HEK293 (cell line): ENCODE results near the gene ANAPC5.

ENCODE experiments used
- CTCF ChIA-PET: fragments of 350-600 bp; formaldehyde crosslinking; extraction: SDS; loops from one replicate; lab custom pipeline; 2021; ENCODE audit warnings: antibody characterized with exemption; lab: Yijun Ruan, JAX
- POLR2A ChIA-PET: fragments of 300-600 bp; formaldehyde crosslinking; extraction: SDS; loops from one replicate; lab custom pipeline; 2020; ENCODE audit warnings: antibody characterized with exemption, inconsistent platforms; lab: Yijun Ruan, JAX
- H3K27ac ChIP-seq: fragments of 200-500 bp; sonication (Bioruptor generic); 2 replicates; pipeline ENCODE4 v1.5.1; 2014; ENCODE audit warnings: low read depth, low read length, control low read depth, inconsistent platforms; ENCODE audit errors: extremely low read depth
- H3K36me3 ChIP-seq, 2 experiments: fragments of 200-500 bp in 1 of 2; sonication (Bioruptor generic) in 1 of 2; 1 replicate in 1 of 2; 2 replicates in 1 of 2; pipeline ENCODE4 v1.5.1; 2014 to 2017; ENCODE audit warnings: inconsistent platforms in 2 of 2, low read length in 2 of 2; ENCODE audit not compliant: control insufficient read depth in 2 of 2, insufficient read depth in 1 of 2
- H3K4me1 ChIP-seq: fragments of 200-500 bp; sonication (Bioruptor generic); 2 replicates; pipeline ENCODE4 v1.5.1; 2014; ENCODE audit warnings: mild to moderate bottlenecking, low read length, inconsistent platforms; ENCODE audit not compliant: control insufficient read depth, insufficient read depth
- H3K4me3 ChIP-seq: 2 replicates; pipeline ENCODE4 v1.5.1; 2011; ENCODE audit warnings: low read depth, mild to moderate bottlenecking, control low read depth, low read length, moderate library complexity
- H3K9me3 ChIP-seq: fragments of 200-500 bp; sonication (Bioruptor generic); 2 replicates; pipeline ENCODE4 v1.5.1; 2014; ENCODE audit warnings: low read depth, low read length, inconsistent platforms; ENCODE audit not compliant: control insufficient read depth, insufficient read depth
- KLF1 ChIP-seq: fragments of 450-650 bp; formaldehyde crosslinking; IDR thresholded peaks from 2 replicates; pipeline ENCODE4 v1.5.1; 2016; ENCODE audit warnings: missing biosample characterization, missing genetic modification characterization
- OVOL3 ChIP-seq: fragments of 450-650 bp; formaldehyde crosslinking; IDR thresholded peaks from 2 replicates; pipeline ENCODE4 v1.5.1; 2016; ENCODE audit warnings: missing biosample characterization, missing genetic modification characterization
- SP7 ChIP-seq: fragments of 450-650 bp; formaldehyde crosslinking; IDR thresholded peaks from 2 replicates; pipeline ENCODE4 v1.5.1; 2016; ENCODE audit warnings: missing biosample characterization, missing genetic modification characterization
- WT1 ChIP-seq: fragments of 450-650 bp; formaldehyde crosslinking; IDR thresholded peaks from 2 replicates; pipeline ENCODE4 v1.5.1; 2016; ENCODE audit warnings: missing biosample characterization, missing genetic modification characterization
- ZBTB17 ChIP-seq: fragments of 450-650 bp; formaldehyde crosslinking; IDR thresholded peaks from 2 replicates; pipeline ENCODE4 v1.5.1; 2016; ENCODE audit warnings: missing biosample characterization, missing genetic modification characterization
- ZBTB21 ChIP-seq: fragments of 450-650 bp; formaldehyde crosslinking; IDR thresholded peaks from 2 replicates; pipeline ENCODE4 v1.5.1; 2017; ENCODE audit warnings: missing biosample characterization, missing genetic modification characterization
- ZNF138 ChIP-seq: fragments of 450-650 bp; formaldehyde crosslinking; IDR thresholded peaks from 2 replicates; pipeline ENCODE4 v1.5.1; 2016; ENCODE audit warnings: missing biosample characterization, missing genetic modification characterization, borderline replicate concordance
- ZNF146 ChIP-seq: fragments of 450-650 bp; formaldehyde crosslinking; IDR thresholded peaks from 2 replicates; pipeline ENCODE4 v1.5.1; 2016; ENCODE audit warnings: missing biosample characterization, missing genetic modification characterization
- ZNF155 ChIP-seq: fragments of 450-650 bp; formaldehyde crosslinking; IDR thresholded peaks from 2 replicates; pipeline ENCODE4 v1.5.1; 2016; ENCODE audit warnings: missing biosample characterization, missing genetic modification characterization
- ZNF214 ChIP-seq: fragments of 450-650 bp; formaldehyde crosslinking; IDR thresholded peaks from 2 replicates; pipeline ENCODE4 v1.5.1; 2017; ENCODE audit warnings: missing biosample characterization, mild to moderate bottlenecking, missing genetic modification characterization, borderline replicate concordance
- ZNF548 ChIP-seq: fragments of 450-650 bp; formaldehyde crosslinking; IDR thresholded peaks from 2 replicates; pipeline ENCODE4 v1.5.1; 2016; ENCODE audit warnings: missing biosample characterization, missing genetic modification characterization
- ZNF558 ChIP-seq: fragments of 450-650 bp; formaldehyde crosslinking; IDR thresholded peaks from 2 replicates; pipeline ENCODE4 v1.5.1; 2016; ENCODE audit warnings: missing biosample characterization, missing genetic modification characterization
- ZNF624 ChIP-seq: fragments of 450-650 bp; formaldehyde crosslinking; IDR thresholded peaks from 2 replicates; pipeline ENCODE4 v1.5.1; 2017; ENCODE audit warnings: missing biosample characterization, missing genetic modification characterization
- ZNF701 ChIP-seq: fragments of 450-650 bp; formaldehyde crosslinking; IDR thresholded peaks from 2 replicates; pipeline ENCODE4 v1.5.1; 2016; ENCODE audit warnings: missing biosample characterization, missing genetic modification characterization
- TF ChIP-seq, protein P1 (sequence below): fragments of 450-650 bp; formaldehyde crosslinking; IDR thresholded peaks from 2 replicates; pipeline ENCODE4 v1.5.0; 2017; ENCODE audit warnings: missing biosample characterization, missing genetic modification characterization, borderline replicate concordance
- TF ChIP-seq, protein P2 (sequence below): fragments of 450-650 bp; formaldehyde crosslinking; IDR thresholded peaks from 2 replicates; pipeline ENCODE4 v1.5.1; 2017; ENCODE audit warnings: missing biosample characterization, missing genetic modification characterization
- TF ChIP-seq, protein P3 (sequence below): fragments of 450-650 bp; formaldehyde crosslinking; IDR thresholded peaks from 2 replicates; pipeline ENCODE4 v1.5.1; 2016; ENCODE audit warnings: missing biosample characterization, missing genetic modification characterization
- TF ChIP-seq, protein P4 (sequence below): fragments of 450-650 bp; formaldehyde crosslinking; IDR thresholded peaks from 2 replicates; pipeline ENCODE4 v1.5.1; 2017; ENCODE audit warnings: missing biosample characterization, missing genetic modification characterization
- TF ChIP-seq, protein P5 (sequence below): fragments of 450-650 bp; formaldehyde crosslinking; IDR thresholded peaks from 2 replicates; pipeline ENCODE4 v1.5.1; 2016; ENCODE audit warnings: missing biosample characterization, missing genetic modification characterization

ANAPC5 gene

DNA sequence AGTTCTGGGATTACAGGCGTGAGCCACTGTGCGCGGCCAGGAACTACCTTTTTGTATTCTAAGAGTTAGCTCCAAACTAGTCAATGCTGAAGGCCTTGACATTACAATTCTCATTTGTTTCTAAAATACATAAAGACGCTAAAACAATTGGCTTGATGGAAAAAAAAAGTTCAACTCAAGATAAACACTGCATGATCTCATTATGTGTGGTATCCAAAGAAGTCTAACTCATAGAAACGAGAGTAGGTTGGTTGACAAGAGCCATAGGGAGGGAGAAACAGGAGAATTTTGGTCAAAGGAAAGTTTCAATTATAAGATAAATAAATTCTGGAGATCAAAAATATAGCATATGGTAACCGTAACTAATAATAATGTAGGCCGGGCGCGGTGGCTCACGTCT, 27.7 kb upstream of the ANAPC5 start:
- Histone ChIP-seq H3K36me3 (no peaks in the 10 kb centered on the region), H3K4me1 (no peaks in the 10 kb centered on the region), H3K9me3 (no peaks in the 10 kb centered on the region), H3K27ac (no peak overlapping the region), H3K4me3 (no peak overlapping the region)
- TF ChIP-seq OVOL3 (tag by site-specific recombination): no peak
- no peak for TF ChIP-seq ZNF624
- TF ChIP-seq ZBTB21 (tag by site-specific recombination): no peak
- no peak for TF ChIP-seq ZBTB17 (tag by site-specific recombination)
- TF ChIP-seq ZNF146 (tag by site-specific recombination): no peak
- no peak for TF ChIP-seq ZNF558 (tag by site-specific recombination)
- TF ChIP-seq ZNF548 (tag by site-specific recombination): no peak
- TF ChIP-seq, protein P1, sequence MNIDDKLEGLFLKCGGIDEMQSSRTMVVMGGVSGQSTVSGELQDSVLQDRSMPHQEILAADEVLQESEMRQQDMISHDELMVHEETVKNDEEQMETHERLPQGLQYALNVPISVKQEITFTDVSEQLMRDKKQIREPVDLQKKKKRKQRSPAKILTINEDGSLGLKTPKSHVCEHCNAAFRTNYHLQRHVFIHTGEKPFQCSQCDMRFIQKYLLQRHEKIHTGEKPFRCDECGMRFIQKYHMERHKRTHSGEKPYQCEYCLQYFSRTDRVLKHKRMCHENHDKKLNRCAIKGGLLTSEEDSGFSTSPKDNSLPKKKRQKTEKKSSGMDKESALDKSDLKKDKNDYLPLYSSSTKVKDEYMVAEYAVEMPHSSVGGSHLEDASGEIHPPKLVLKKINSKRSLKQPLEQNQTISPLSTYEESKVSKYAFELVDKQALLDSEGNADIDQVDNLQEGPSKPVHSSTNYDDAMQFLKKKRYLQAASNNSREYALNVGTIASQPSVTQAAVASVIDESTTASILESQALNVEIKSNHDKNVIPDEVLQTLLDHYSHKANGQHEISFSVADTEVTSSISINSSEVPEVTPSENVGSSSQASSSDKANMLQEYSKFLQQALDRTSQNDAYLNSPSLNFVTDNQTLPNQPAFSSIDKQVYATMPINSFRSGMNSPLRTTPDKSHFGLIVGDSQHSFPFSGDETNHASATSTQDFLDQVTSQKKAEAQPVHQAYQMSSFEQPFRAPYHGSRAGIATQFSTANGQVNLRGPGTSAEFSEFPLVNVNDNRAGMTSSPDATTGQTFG (tag by site-specific recombination): no peak
- TF ChIP-seq ZNF138: no peak
- TF ChIP-seq, protein P2, sequence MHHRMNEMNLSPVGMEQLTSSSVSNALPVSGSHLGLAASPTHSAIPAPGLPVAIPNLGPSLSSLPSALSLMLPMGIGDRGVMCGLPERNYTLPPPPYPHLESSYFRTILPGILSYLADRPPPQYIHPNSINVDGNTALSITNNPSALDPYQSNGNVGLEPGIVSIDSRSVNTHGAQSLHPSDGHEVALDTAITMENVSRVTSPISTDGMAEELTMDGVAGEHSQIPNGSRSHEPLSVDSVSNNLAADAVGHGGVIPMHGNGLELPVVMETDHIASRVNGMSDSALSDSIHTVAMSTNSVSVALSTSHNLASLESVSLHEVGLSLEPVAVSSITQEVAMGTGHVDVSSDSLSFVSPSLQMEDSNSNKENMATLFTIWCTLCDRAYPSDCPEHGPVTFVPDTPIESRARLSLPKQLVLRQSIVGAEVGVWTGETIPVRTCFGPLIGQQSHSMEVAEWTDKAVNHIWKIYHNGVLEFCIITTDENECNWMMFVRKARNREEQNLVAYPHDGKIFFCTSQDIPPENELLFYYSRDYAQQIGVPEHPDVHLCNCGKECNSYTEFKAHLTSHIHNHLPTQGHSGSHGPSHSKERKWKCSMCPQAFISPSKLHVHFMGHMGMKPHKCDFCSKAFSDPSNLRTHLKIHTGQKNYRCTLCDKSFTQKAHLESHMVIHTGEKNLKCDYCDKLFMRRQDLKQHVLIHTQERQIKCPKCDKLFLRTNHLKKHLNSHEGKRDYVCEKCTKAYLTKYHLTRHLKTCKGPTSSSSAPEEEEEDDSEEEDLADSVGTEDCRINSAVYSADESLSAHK: no peak
- no peak for TF ChIP-seq ZNF155 (tag by site-specific recombination)
- TF ChIP-seq, protein P3, sequence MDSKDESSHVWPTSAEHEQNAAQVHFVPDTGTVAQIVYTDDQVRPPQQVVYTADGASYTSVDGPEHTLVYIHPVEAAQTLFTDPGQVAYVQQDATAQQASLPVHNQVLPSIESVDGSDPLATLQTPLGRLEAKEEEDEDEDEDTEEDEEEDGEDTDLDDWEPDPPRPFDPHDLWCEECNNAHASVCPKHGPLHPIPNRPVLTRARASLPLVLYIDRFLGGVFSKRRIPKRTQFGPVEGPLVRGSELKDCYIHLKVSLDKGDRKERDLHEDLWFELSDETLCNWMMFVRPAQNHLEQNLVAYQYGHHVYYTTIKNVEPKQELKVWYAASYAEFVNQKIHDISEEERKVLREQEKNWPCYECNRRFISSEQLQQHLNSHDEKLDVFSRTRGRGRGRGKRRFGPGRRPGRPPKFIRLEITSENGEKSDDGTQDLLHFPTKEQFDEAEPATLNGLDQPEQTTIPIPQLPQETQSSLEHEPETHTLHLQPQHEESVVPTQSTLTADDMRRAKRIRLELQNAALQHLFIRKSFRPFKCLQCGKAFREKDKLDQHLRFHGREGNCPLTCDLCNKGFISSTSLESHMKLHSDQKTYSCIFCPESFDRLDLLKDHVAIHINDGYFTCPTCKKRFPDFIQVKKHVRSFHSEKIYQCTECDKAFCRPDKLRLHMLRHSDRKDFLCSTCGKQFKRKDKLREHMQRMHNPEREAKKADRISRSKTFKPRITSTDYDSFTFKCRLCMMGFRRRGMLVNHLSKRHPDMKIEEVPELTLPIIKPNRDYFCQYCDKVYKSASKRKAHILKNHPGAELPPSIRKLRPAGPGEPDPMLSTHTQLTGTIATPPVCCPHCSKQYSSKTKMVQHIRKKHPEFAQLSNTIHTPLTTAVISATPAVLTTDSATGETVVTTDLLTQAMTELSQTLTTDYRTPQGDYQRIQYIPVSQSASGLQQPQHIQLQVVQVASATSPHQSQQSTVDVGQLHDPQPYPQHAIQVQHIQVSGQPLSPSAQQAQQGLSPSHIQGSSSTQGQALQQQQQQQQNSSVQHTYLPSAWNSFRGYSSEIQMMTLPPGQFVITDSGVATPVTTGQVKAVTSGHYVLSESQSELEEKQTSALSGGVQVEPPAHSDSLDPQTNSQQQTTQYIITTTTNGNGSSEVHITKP (tag by site-specific recombination): no peak
- TF ChIP-seq SP7 (tag by site-specific recombination): no peak
- no peak for TF ChIP-seq ZNF214
- TF ChIP-seq ZNF701 (tag by site-specific recombination): no peak
- TF ChIP-seq, protein P4, sequence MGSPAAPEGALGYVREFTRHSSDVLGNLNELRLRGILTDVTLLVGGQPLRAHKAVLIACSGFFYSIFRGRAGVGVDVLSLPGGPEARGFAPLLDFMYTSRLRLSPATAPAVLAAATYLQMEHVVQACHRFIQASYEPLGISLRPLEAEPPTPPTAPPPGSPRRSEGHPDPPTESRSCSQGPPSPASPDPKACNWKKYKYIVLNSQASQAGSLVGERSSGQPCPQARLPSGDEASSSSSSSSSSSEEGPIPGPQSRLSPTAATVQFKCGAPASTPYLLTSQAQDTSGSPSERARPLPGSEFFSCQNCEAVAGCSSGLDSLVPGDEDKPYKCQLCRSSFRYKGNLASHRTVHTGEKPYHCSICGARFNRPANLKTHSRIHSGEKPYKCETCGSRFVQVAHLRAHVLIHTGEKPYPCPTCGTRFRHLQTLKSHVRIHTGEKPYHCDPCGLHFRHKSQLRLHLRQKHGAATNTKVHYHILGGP (tag by site-specific recombination): no peak
- no peak for TF ChIP-seq KLF1 (tag by site-specific recombination)
- TF ChIP-seq, protein P5, sequence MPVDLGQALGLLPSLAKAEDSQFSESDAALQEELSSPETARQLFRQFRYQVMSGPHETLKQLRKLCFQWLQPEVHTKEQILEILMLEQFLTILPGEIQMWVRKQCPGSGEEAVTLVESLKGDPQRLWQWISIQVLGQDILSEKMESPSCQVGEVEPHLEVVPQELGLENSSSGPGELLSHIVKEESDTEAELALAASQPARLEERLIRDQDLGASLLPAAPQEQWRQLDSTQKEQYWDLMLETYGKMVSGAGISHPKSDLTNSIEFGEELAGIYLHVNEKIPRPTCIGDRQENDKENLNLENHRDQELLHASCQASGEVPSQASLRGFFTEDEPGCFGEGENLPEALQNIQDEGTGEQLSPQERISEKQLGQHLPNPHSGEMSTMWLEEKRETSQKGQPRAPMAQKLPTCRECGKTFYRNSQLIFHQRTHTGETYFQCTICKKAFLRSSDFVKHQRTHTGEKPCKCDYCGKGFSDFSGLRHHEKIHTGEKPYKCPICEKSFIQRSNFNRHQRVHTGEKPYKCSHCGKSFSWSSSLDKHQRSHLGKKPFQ (tag by site-specific recombination): no peak
- TF ChIP-seq WT1 (tag by site-specific recombination): no peak
- CTCF ChIA-PET: no interaction called here
- POLR2A ChIA-PET: no interaction called here
